Measurements from ENCODE around the gene TRPM1.

The TRPM1 gene

DNA sequence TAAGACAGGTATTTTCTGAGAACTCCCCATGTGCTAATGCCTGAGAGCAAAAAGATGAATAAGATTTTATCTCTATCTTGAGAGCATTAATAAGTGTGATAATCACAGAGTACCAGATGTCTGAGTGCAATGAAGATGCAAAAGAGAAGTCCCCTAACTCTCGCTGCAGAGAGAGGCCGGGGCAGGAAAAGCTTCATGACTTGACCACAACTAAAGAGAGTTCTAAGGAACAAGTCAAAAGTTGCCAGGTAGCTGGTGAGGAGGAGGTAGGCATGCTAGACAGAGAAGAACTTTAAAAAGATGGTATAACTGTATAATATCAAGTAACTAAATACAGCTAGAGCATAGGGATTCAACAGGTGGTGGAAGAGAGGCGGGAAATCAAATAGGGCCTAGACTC lies 138.9 kb downstream of the TRPM1 start:
- TF ChIP-seq, protein P1, sequence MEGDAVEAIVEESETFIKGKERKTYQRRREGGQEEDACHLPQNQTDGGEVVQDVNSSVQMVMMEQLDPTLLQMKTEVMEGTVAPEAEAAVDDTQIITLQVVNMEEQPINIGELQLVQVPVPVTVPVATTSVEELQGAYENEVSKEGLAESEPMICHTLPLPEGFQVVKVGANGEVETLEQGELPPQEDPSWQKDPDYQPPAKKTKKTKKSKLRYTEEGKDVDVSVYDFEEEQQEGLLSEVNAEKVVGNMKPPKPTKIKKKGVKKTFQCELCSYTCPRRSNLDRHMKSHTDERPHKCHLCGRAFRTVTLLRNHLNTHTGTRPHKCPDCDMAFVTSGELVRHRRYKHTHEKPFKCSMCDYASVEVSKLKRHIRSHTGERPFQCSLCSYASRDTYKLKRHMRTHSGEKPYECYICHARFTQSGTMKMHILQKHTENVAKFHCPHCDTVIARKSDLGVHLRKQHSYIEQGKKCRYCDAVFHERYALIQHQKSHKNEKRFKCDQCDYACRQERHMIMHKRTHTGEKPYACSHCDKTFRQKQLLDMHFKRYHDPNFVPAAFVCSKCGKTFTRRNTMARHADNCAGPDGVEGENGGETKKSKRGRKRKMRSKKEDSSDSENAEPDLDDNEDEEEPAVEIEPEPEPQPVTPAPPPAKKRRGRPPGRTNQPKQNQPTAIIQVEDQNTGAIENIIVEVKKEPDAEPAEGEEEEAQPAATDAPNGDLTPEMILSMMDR (conservative IDR thresholded peaks at IDR 0.05; ENCODE audit: low read depth, low read length) = no peak
- no peak for DNase-seq (ENCODE audit: low read depth)
- H3K4me3 ChIP-seq (ENCODE audit: low read length) = no peak overlapping the region

DNA sequence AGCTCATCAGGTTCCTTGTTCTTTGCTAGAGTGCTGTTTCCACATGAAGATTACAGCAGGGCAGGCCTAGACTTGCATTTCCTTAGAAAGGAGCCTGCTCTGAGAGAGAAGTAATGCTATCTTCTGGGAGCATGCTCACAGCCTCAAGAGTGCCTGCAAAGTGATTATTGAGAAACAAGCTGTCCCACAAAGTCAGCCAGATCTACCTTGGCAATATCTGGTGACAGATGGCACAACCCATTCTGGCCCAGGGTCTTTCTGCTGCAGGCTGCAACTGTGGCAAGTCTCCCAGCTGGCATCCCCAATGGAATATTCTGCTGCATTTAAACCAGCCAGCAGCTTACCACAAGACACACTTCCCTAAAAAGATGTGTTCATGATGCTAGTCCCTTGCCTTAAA lies 139.4 kb downstream of the TRPM1 start:
- H3K4me3 ChIP-seq (ENCODE audit: low read length) = no peak overlapping the region
- TF ChIP-seq, protein P1 (conservative IDR thresholded peaks at IDR 0.05; ENCODE audit: low read depth, low read length) = no peak
- DNase-seq (ENCODE audit: low read depth) = no peak

DNA sequence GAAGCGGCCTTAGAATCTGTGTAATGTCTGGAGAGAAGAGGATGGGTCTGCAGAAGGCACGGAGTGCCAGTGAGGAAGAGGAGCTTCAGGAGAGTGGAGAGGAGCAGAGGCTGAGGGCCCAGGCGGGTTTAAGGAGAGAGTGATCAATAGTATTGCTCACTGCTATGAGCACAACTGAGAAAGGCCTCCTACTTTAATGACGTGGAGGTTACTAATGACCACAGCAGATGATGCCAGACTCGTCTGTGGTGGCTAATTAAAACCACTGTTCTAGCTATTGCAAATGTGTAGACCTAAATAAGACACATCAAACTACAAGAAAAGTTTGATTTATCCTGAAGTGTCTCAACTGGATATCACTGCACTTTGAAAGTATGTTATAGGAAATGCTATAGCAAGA lies 143.3 kb downstream of the TRPM1 start:
- no peak overlapping the region for H3K4me3 ChIP-seq (ENCODE audit: low read length)
- TF ChIP-seq, protein P1 (conservative IDR thresholded peaks at IDR 0.05; ENCODE audit: low read depth, low read length) = no peak
- DNase-seq (ENCODE audit: low read depth) = no peak

DNA sequence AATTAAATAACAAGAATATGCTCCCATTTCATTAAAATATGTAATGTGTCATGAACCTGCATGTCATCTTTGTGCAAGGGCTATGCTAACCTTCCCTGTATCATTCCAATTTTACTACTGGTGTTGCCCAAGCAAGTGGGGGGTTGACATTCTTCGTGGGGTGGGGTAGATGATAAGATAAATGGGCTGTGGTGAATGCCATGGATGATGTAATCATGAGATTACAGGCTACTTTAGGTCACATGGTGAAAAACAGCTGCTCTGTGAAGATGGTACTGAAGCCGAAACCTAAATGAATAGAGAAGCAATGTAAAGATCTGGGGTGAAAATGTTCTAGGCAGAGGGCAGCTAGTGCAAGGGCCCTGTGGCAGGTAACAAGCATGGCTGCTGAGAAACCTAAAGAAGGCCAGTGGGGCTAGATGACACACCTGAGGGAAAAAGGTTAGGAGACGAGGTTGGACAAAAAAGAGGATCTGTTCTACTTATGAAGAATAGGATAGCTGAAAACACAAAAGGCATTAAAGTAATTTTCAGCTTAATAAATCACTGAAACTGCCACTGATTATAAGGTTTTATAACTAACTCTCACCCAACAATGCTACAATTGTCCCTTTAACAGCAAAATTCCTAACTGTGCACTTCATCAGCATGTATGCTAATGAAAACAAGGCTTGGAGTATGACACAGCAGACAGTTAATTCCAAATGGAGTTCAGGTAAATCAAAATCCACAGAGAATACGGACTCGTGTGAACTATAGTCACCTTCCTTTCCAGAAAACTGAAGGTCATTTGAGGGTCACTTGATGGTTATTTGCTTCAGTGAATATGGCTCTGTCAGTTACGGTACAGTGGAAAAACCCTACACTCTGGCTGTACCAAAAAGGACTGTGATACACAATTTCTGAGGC lies 145.1 kb downstream of the TRPM1 start:
- DNase-seq (ENCODE audit: low read depth) = no peak
- TF ChIP-seq, protein P1 (conservative IDR thresholded peaks at IDR 0.05; ENCODE audit: low read depth, low read length) = no peak
- no peak overlapping the region for H3K4me3 ChIP-seq (ENCODE audit: low read length)

DNA sequence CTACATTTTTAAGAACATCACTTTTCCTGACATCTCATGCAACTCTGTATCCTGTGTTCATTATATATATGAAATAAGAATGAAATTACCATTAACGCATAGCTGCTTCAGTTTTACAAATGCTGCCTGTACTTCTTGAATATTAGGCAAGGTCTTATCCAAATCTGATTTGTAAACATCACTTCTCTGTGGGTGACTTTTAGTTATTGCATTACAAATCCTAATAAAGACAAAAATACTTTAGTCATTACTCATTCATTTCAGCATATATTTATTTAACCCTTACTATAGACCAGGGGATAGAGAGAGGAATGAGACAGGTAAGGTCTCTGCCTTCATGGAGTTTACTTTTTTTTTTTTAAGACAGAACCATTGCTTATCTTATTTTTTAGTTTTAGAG lies 146.9 kb downstream of the TRPM1 start:
- no peak overlapping the region for H3K4me3 ChIP-seq (ENCODE audit: low read length)
- TF ChIP-seq, protein P1 (conservative IDR thresholded peaks at IDR 0.05; ENCODE audit: low read depth, low read length) = no peak
- no peak for DNase-seq (ENCODE audit: low read depth)

DNA sequence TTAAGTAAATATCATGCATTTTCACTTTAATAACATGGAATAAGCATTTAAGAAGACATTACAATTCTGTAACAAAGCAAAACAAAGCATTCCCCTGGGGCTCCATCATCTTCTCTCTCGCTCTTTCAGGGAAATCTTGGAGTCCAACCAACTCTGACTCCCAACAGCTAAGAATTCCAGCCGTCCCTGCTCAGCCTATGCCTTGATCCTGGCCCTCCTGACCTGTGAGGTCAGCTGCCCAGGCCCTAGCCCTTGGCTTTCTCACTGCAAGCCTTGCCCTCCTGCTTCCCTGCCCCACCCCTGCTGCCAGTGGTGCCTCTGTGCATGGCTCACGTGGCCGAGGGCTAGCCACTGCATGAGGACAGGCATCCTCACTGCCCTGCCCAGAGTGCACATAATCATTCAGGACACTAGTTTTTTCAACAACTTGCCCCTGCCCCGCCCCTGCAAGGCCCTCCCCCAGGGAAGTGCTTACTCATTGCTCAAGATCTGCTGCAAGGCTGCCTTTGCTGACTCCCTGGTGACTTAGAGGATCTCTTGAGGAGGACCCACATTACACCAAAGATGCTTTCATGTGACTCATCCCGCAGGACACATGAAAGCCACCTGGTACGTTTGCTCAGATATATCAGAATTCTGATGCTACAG lies 147.7 kb downstream of the TRPM1 start:
- TF ChIP-seq, protein P1 (conservative IDR thresholded peaks at IDR 0.05; ENCODE audit: low read depth, low read length) = no peak
- no peak for DNase-seq (ENCODE audit: low read depth)
- H3K4me3 ChIP-seq (ENCODE audit: low read length) = no peak overlapping the region
